Adrenal gland (tissue), 12 donors: ENCODE results near the gene ZNF215. TPM values are rescaled to one million over a fixed set of nuclear protein-coding genes. Genes with fewer than 3 reads are reported as not detected.
"Not testable (repeated sequence)": the region's sequence is repeated elsewhere in the genome, so short reads cannot be mapped to it uniquely, and the experiment has no call there.

Source experiments
- DNase-seq, 7 donors: peaks; one replicate each; pipeline ENCODE4 v3.0.0-alpha.2; 2019 to 2020
- H3K27ac ChIP-seq, 5 donors: fragments of 200-600 bp; sonication (generic) in 4 of 5; 1 replicate in 3 of 5; 2 replicates in 2 of 5; pipeline versions ENCODE4 v1.5.1 to v1.8.0; 2016 to 2020; ENCODE audit warnings: mild to moderate bottlenecking in 1 of 5
- H3K27me3 ChIP-seq: fragments of 200-600 bp; 2 replicates; pipeline ENCODE4 v1.8.0; 2021
- H3K36me3 ChIP-seq, 2 donors: fragments of 200-600 bp; replicated peaks in 1 of 2; 1 replicate in 1 of 2; 2 replicates in 1 of 2; pipeline versions ENCODE4 v1.5.1 to v1.8.0; 2018 to 2022
- H3K4me1 ChIP-seq, 2 donors: fragments of 200-600 bp; replicated peaks in 1 of 2; 1 replicate in 1 of 2; 2 replicates in 1 of 2; pipeline versions ENCODE4 v1.5.1 to v1.8.0; 2018 to 2021
- H3K4me3 ChIP-seq, 4 donors: fragments of 200-600 bp; sonication (generic) in 3 of 4; one replicate each; pipeline ENCODE4 v1.5.1; 2016 to 2018
- H3K9me3 ChIP-seq, 3 donors: fragments of 200-600 bp; sonication (generic) in 1 of 3; replicated peaks in 1 of 3; 1 replicate in 2 of 3; 2 replicates in 1 of 3; pipeline versions ENCODE4 v1.5.1 to v1.8.0; 2016 to 2021
- CTCF ChIP-seq, 6 experiments: fragments of 450-650 bp in 4 of 6; fragments of 200-600 bp in 2 of 6; sonication (generic) in 1 of 6; IDR thresholded peaks; 1 replicate in 5 of 6; 2 replicates in 1 of 6; pipeline versions ENCODE4 v1.5.1 to v1.8.0; 2016 to 2021; ENCODE audit warnings: antibody characterized with exemption in 6 of 6, mild to moderate bottlenecking in 2 of 6, moderate library complexity in 1 of 6
- POLR2A ChIP-seq, 2 donors: fragments of 450-650 bp; IDR thresholded peaks; one replicate each; pipeline ENCODE4 v1.6.1; 2017; ENCODE audit warnings: antibody characterized with exemption in 2 of 2, mild to moderate bottlenecking in 2 of 2, moderate library complexity in 1 of 2
- WGBS, 4 donors: extraction: QIAGEN DNeasy Blood & Tissue Kit in 2 of 4; methylation state at CpG; one replicate each; pipeline versions ENCODE4 v1.1.5 to v1.1.7; 2013 to 2017; 5-methylcytosine and 5-hydroxymethylcytosine counted together
- intact Hi-C, 2 donors: fragments of 100-400 bp; cut with DNase I; formaldehyde crosslinking; loops; one replicate each; pipeline versions ENCODE4 v1.14.1 to v1.15.0; 2022 to 2023
- polyA plus RNA-seq, 3 donors: library from polyadenylated mRNA; stranded (reverse); fragments of 200-250 nt in 2 of 3; fragments of 350-450 nt in 1 of 3; fragmentation: Illumina TruSeq in 1 of 3; extraction: RNeasy Lipid Tissue Mini Kit (QIAGEN cat#74804) in 1 of 3; gene quantifications; one replicate each; pipeline ENCODE4 v1.2.3, GENCODE V29; 2013 to 2014
- total RNA-seq, 9 donors: library from RNA; depleted of rRNA in 4 of 9; stranded (reverse); fragments of >200 nt in 4 of 9; fragments of 120-200 nt in 1 of 9; fragmentation: NEBNext Ultra II Directional in 1 of 9; extraction: Animal tissue kit (Norgen Biotek cat#: 25700) in 1 of 9; gene quantifications; one replicate each; pipeline versions ENCODE4 v1.1.0 to v1.2.4, GENCODE V29; 2013 to 2023
- donor health status: healthy with polysubstance abuse.
- donor health status: Bipolar disorder and iron deficiency.
- donor health status: DM: yes; HTN: yes; CAD: no.
- donor health status: DM: no; HTN: no; CAD: no.
- donor health status: DM: no; HTN: no; CAD: no.
- donor health status: DM: yes; HTN: yes; CAD: no.

Gene ZNF215
- total and polyA plus RNA-seq, 12 donors = 0.34 to 2.6 (median 1.4) TPM

GRCh38 chr11:6900327-6900999, 25.8 kb upstream of the ZNF215 start:
- Histone ChIP-seq H3K27me3 (no peaks in the 10 kb centered on the region), H3K36me3 (no peaks in the 10 kb centered on the region), H3K27ac (no peak overlapping the region), H3K4me1 (no peaks in the 10 kb centered on the region), H3K4me3 (no peak overlapping the region), H3K9me3 (no peaks in the 10 kb centered on the region)
- no peak for DNase-seq
- TF ChIP-seq POLR2A (IDR thresholded peaks at IDR 0.05) (no peak), CTCF (IDR thresholded peaks at IDR 0.05) (no peak)
- intact Hi-C loops = no loop called here
- 57 to 78% (median 68%) methylated on average over 2 of the region's 2 CpGs for WGBS, 4 donors

DNA sequence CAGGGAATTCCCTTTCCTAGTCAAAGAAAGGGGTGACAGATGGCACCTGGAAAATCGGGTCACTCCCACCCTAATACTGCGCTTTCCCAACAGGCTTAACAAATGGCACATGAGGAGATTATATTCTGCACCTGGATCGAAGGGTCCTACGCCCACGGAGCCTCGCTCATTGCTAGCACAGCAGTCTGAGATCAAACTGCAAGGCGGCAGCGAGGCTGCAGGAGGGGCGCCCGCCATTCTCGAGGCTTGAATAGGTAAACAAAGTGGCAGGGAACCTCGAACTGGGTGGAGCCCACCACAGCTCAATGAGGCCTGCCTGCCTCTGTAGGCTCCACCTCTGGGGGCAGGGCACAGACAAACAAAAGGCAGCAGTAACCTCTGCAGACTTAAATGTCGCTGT, 21.4 kb upstream of the ZNF215 start:
- H3K27me3 ChIP-seq, H3K9me3 ChIP-seq, H3K36me3 ChIP-seq, H3K4me3 ChIP-seq, DNase-seq, H3K4me1 ChIP-seq, H3K27ac ChIP-seq, intact Hi-C loops: not testable (repeated sequence)
- WGBS, 4 donors = 75 to 85% (median 81%) methylated on average over 13 of the region's 13 CpGs

DNA sequence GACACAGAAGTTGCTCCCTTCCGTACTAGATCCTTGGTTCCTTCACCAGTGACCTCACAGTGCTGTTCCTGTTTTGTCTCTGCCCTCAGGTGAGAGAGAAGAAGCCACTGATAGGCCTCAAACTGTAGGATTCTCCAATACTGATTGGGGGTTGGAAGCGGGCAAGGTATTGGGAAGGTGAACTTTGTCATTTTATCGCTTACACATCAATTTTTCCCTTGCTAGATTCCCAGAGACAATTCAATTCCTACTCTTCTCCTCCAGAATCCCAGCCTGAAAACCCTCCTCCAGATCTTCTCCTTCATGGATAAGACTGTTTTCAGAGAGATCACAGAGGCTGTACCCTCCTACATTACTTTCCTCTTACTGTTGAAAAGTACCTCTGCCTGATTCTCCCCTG, 14.8 kb upstream of the ZNF215 start:
- DNase-seq = no peak
- no peak overlapping the region for H3K4me3 ChIP-seq
- TF ChIP-seq POLR2A (IDR thresholded peaks at IDR 0.05) = no peak
- no peak for TF ChIP-seq CTCF (IDR thresholded peaks at IDR 0.05)

GRCh38 chr11:6911948-6912347, 14.3 kb upstream of the ZNF215 start:
- Histone ChIP-seq H3K27me3 (no peaks in the 10 kb centered on the region), H3K4me3 (no peak overlapping the region), H3K4me1 (no peaks in the 10 kb centered on the region), H3K36me3 (no peaks in the 10 kb centered on the region), H3K27ac (no peak overlapping the region), H3K9me3 (no peaks in the 10 kb centered on the region)
- 58 to 67% (median 63%) methylated on average over 3 of the region's 3 CpGs for WGBS, 4 donors
- TF ChIP-seq POLR2A (IDR thresholded peaks at IDR 0.05) = no peak
- no peak for TF ChIP-seq CTCF (IDR thresholded peaks at IDR 0.05)
- no peak for DNase-seq
- intact Hi-C loops = no loop called here

More for the DNA sequence above, 14.8 kb upstream of the ZNF215 start:
- H3K36me3 ChIP-seq = no peaks in the 10 kb centered on the region
- intact Hi-C loops = no loop called here
- no peaks in the 10 kb centered on the region for H3K9me3 ChIP-seq
- no peak overlapping the region for H3K27ac ChIP-seq
- no peaks in the 10 kb centered on the region for H3K4me1 ChIP-seq
- H3K27me3 ChIP-seq = no peaks in the 10 kb centered on the region
- 86 to 91% (median 88%) methylated on average over 3 of the region's 3 CpGs for WGBS, 4 donors

DNA sequence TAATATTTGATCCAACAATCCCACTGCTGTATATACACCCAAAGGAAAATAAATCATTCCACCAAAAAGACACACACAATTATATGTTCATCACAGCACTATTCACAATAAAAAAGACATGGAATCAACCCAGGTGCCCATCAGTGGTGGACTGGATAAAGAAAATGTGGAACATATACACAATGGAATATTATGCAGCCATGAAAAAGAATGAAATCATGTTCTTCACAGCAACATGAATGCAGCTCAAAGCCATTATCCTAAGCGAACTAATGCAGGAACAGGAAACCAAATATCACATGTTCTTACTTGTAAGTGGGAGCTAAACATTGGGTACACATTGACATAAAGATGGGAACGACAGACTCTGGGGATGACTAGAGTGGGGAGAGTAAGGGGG, 6.5 kb upstream of the ZNF215 start:
- intact Hi-C loops = no loop called here
- Histone ChIP-seq H3K4me1 (no peaks in the 10 kb centered on the region), H3K9me3 (no peaks in the 10 kb centered on the region), H3K4me3 (no peak overlapping the region), H3K36me3 (no peaks in the 10 kb centered on the region), H3K27me3 (no peaks in the 10 kb centered on the region), H3K27ac (no peak overlapping the region)
- TF ChIP-seq CTCF (IDR thresholded peaks at IDR 0.05) = no peak
- TF ChIP-seq POLR2A (IDR thresholded peaks at IDR 0.05) = no peak
- no peak for DNase-seq
- 30 to 44% (median 36%) methylated on average over 2 of the region's 2 CpGs for WGBS, 4 donors
